Left ventricle myocardium inferior (tissue), 1 donor: Measurements from ENCODE around the gene RIPOR3. TPM values are rescaled to one million over a fixed set of nuclear protein-coding genes. Genes with fewer than 3 reads are reported as not detected.
A peak's percentile ranks its signal among the peaks of the same experiment; 100 is the strongest.
"Not testable (repeated sequence)": the region's sequence is repeated elsewhere in the genome, so short reads cannot be mapped to it uniquely, and the experiment has no call there.

Experiments used
- DNase-seq: peaks from one replicate; pipeline ENCODE4 v3.0.0-alpha.2; 2020
- H3K27ac ChIP-seq: fragments of 200-600 bp; replicated peaks from 2 replicates; pipeline ENCODE4 v1.8.0; 2021
- H3K27me3 ChIP-seq: fragments of 200-600 bp; 2 replicates; pipeline ENCODE4 v1.8.0; 2021; ENCODE audit warnings: low read depth
- H3K36me3 ChIP-seq: fragments of 200-600 bp; 2 replicates; pipeline ENCODE4 v1.8.0; 2021
- H3K4me1 ChIP-seq: fragments of 200-600 bp; 2 replicates; pipeline ENCODE4 v1.8.0; 2021
- H3K4me3 ChIP-seq: fragments of 200-600 bp; 2 replicates; pipeline ENCODE4 v1.8.0; 2021; ENCODE audit warnings: mild to moderate bottlenecking, moderate library complexity
- H3K9me3 ChIP-seq: fragments of 200-600 bp; replicated peaks from 2 replicates; pipeline ENCODE4 v1.8.0; 2021
- intact Hi-C: fragments of 100-400 bp; cut with micrococcal nuclease; formaldehyde crosslinking; loops from one replicate; pipeline ENCODE4 v1.11.0; 2022
- total RNA-seq: library from RNA; stranded (reverse); fragmentation: NEBNext Ultra II Directional; extraction: Animal tissue kit (Norgen Biotek cat#: 25700); gene quantifications from one replicate; pipeline ENCODE4 v1.2.1, GENCODE V29; 2021
- TF ChIP-seq, protein P1 (sequence below): fragments of 200-600 bp; IDR thresholded peaks from 2 replicates; pipeline ENCODE4 v1.8.0; 2021; ENCODE audit warnings: antibody characterized with exemption, mild to moderate bottlenecking, borderline replicate concordance
- donor health status: DM: no; HTN: yes; CAD: no; lungs with severe emphysema.

Gene RIPOR3
- total RNA-seq, 1 donor from 2014 or later = 6.5 TPM

DNA sequence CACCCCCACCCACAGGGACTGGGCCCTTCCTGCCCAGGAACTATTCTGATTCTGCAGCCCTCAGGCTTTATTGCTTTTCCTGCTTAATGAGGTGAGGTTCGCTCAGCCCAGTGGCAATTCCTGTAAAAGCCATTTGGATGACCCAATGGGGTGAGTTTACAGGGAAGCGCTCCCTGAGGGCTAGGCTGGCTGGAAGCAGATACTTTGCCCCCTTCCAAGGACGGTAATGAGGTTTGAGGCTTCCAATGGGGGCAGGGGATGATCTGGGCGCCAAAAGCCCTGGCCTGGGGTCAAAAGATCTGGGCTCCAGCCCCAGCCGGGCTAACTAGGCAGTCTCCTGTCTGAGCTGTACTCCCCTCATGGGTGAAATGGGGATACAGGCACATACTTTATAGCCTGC is 41.8 kb downstream of the RIPOR3 start:
- Histone ChIP-seq H3K9me3 (peaks cover 8% of the 10 kb centered on the region), H3K4me3 (no peak overlapping the region), H3K27me3 (no peaks in the 10 kb centered on the region), H3K27ac (peak overlapping the region; percentile 91), H3K36me3 (no peaks in the 10 kb centered on the region), H3K4me1 (peaks cover 35% of the 10 kb centered on the region)
- DNase-seq = no peak
- TF ChIP-seq, protein P1, sequence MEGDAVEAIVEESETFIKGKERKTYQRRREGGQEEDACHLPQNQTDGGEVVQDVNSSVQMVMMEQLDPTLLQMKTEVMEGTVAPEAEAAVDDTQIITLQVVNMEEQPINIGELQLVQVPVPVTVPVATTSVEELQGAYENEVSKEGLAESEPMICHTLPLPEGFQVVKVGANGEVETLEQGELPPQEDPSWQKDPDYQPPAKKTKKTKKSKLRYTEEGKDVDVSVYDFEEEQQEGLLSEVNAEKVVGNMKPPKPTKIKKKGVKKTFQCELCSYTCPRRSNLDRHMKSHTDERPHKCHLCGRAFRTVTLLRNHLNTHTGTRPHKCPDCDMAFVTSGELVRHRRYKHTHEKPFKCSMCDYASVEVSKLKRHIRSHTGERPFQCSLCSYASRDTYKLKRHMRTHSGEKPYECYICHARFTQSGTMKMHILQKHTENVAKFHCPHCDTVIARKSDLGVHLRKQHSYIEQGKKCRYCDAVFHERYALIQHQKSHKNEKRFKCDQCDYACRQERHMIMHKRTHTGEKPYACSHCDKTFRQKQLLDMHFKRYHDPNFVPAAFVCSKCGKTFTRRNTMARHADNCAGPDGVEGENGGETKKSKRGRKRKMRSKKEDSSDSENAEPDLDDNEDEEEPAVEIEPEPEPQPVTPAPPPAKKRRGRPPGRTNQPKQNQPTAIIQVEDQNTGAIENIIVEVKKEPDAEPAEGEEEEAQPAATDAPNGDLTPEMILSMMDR = no peak
- intact Hi-C loops = no loop called here

- TF ChIP-seq, protein P1 = no peak
- H3K4me3 ChIP-seq = no peak overlapping the region
- intact Hi-C loops = no loop called here
- H3K27me3 ChIP-seq = no peaks in the 10 kb centered on the region
- H3K9me3 ChIP-seq = peaks cover 8% of the 10 kb centered on the region
- H3K4me1 ChIP-seq = peaks cover 34% of the 10 kb centered on the region
- peak overlapping the region; percentile 91 for H3K27ac ChIP-seq
- DNase-seq = no peak
- no peaks in the 10 kb centered on the region for H3K36me3 ChIP-seq
These were observed 42.7 kb downstream of the RIPOR3 start for GRCh38 chr20:50648651-50649050.

- peaks cover 8% of the 10 kb centered on the region for H3K9me3 ChIP-seq
- H3K36me3 ChIP-seq = no peaks in the 10 kb centered on the region
- DNase-seq = no peak
- TF ChIP-seq, protein P1 = peak; percentile 18
- H3K4me3 ChIP-seq = no peak overlapping the region
- H3K4me1 ChIP-seq = peaks cover 32% of the 10 kb centered on the region
- H3K27ac ChIP-seq = peak overlapping the region; percentile 91
- intact Hi-C loops = no loop called here
- H3K27me3 ChIP-seq = no peaks in the 10 kb centered on the region
These were observed 44.8 kb downstream of the RIPOR3 start for GRCh38 chr20:50646483-50646996.

GRCh38 chr20:50645253-50646068 is 45.9 kb downstream of the RIPOR3 start:
- Histone ChIP-seq H3K4me1 (peaks cover 32% of the 10 kb centered on the region), H3K9me3 (peaks cover 8% of the 10 kb centered on the region), H3K36me3 (no peaks in the 10 kb centered on the region), H3K27ac (peak overlapping the region; percentile 91), H3K4me3 (no peak overlapping the region), H3K27me3 (no peaks in the 10 kb centered on the region)
- TF ChIP-seq, protein P1 = no peak
- intact Hi-C loops = no loop called here
- DNase-seq = peak; percentile 58

- Histone ChIP-seq H3K4me1 (peaks cover 37% of the 10 kb centered on the region), H3K27ac (peak overlapping the region; percentile 69), H3K27me3 (no peaks in the 10 kb centered on the region), H3K4me3 (no peak overlapping the region), H3K36me3 (no peaks in the 10 kb centered on the region), H3K9me3 (peaks cover 8% of the 10 kb centered on the region)
- intact Hi-C loops = no loop called here
- TF ChIP-seq, protein P1 = no peak
- DNase-seq = no peak
These were observed 49.0 kb downstream of the RIPOR3 start for GRCh38 chr20:50642288-50642803.

DNA sequence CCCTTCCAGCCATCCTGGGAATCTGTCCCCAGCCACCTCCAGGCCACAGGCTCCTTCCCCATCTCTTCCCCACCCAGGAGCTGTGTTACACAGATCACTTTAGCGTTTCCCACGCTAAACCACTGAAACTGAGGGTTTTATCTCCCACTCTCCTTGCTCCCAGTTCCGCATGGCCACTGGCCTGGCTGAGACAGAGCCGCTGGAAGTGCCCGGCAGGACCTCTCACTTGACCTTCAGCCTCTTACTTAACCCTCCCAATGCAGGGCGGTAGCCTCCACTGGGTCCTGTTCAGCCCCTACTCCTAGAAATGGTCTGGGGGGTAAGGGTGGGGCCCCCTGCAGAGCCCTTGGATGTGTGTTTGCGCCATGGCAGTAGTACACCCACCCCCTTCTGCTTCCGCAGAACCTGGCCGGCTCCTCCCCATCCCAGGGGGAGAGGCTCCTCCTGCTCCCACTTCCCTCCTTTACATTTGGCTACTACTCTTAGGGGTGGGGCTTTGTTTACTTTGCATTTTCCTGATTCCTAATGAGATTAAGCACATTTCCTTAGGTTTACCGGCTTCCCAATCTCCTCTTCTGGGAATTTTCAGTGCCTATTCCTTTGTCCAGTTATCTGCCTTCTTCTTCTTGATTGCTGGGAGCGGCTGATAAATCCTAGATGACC is 49.6 kb downstream of the RIPOR3 start:
- H3K36me3 ChIP-seq, DNase-seq, intact Hi-C loops, H3K9me3 ChIP-seq, H3K4me3 ChIP-seq, H3K27me3 ChIP-seq: not testable (repeated sequence)
- Histone ChIP-seq H3K27ac (peak overlapping the region; percentile 69), H3K4me1 (peaks cover 43% of the 10 kb centered on the region)

DNA sequence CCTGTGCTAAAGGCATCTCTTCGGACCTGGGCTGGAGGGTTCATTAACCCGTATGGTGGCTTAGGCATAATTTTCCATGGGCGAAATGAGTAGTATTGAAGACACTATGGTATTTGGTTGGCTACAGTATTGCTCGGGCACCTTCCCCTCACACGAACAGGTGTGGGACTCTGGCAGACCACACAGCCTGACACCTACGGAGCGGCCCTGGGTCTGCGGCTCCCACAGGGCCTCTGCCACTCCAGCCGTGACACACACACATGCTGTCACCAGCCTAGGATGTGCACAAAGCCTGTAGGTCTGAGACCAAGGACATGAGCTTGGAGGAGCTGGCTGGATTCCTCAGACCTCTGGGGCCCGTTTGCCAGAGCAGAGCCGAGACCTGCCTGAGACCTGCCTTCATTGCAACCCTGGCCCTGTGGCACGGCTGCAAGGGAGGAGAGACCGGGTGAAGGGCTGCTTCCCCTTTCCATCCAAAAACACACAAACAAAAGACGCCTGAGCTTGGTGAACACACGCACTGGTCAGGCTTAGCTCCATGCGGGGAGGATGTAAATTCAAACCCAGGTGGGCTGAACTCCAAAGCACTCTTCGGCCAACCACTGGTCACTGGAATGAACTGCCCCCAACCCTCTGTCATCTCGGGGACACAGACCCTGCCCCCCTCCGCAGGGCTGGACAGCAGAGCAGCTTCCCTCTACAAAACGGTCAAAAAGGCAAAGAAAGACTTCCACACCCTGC is 51.2 kb downstream of the RIPOR3 start:
- H3K4me1 ChIP-seq = peaks cover 43% of the 10 kb centered on the region
- H3K27ac ChIP-seq, H3K4me3 ChIP-seq, H3K9me3 ChIP-seq, intact Hi-C loops, H3K27me3 ChIP-seq, H3K36me3 ChIP-seq, DNase-seq: not testable (repeated sequence)
